ENCODE measurements around the gene RETREG2.

DNA sequence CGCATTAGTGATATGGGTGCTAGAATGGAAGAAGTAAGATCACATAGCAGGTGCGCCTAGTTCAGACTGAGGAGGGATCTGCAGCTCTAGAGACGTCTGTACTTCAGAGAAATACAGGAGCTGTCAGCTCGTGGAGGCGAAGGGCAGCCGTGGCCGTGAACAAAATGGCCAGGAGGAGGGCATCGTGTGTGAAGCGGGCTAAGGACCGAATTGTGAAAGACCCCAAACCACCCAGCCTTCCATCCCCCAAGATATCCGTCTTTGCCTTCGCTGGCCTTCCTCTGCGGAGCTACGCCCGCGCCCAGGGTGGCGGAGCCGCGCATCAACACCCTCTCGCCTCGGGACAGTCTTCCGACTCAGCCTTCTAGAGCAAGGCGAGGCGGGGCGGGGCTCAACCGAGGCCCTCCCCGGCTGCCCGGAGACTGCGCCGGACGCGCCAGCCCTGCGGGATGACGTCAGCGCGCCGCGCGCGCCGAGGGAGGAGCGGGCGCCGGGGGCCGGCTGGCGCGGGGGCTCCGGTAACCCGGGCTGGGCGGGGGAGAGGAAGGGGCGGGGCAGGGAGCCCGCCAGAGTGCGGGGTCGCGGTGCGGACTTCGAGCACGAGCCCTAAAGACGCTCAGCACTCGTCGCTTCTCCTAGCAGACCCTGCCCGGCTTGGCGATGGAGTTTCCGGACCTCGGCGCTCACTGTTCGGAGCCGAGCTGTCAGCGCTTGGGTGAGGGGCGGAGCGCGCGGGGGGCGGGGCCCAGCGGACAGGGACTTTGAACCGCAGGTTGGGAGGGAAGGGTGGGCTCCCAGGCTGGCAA lies 28.5 kb downstream of the RETREG2 start, which contains the start of gene ZFAND2B:
- TF ChIP-seq, protein P1, sequence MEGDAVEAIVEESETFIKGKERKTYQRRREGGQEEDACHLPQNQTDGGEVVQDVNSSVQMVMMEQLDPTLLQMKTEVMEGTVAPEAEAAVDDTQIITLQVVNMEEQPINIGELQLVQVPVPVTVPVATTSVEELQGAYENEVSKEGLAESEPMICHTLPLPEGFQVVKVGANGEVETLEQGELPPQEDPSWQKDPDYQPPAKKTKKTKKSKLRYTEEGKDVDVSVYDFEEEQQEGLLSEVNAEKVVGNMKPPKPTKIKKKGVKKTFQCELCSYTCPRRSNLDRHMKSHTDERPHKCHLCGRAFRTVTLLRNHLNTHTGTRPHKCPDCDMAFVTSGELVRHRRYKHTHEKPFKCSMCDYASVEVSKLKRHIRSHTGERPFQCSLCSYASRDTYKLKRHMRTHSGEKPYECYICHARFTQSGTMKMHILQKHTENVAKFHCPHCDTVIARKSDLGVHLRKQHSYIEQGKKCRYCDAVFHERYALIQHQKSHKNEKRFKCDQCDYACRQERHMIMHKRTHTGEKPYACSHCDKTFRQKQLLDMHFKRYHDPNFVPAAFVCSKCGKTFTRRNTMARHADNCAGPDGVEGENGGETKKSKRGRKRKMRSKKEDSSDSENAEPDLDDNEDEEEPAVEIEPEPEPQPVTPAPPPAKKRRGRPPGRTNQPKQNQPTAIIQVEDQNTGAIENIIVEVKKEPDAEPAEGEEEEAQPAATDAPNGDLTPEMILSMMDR (IDR thresholded peaks at IDR 0.05), result peak in 3 of 4 experiments; percentile 4 to 24 (median 9)
- no peak for TF ChIP-seq EP300 (IDR thresholded peaks at IDR 0.05)
- TF ChIP-seq POLR2A (IDR thresholded peaks at IDR 0.05), result peak; percentile 90 to 96
